Stomach (tissue), 9 donors: ENCODE measurements around the gene ADAMTS16. TPM values are rescaled to one million over a fixed set of nuclear protein-coding genes. Genes with fewer than 3 reads are reported as not detected.

Experiments used
- DNase-seq, 2 donors: peaks; one replicate each; pipeline versions ENCODE4 v3.0.0 to v3.0.0-alpha.2; 2013 to 2019
- H3K27ac ChIP-seq, 5 donors: fragments of 200-600 bp in 4 of 5; sonication (generic) in 4 of 5; one replicate each; pipeline ENCODE4 v1.5.1; 2013 to 2019; ENCODE audit warnings: mild to moderate bottlenecking in 1 of 5, moderate library complexity in 1 of 5
- H3K27me3 ChIP-seq, 3 donors: fragments of 200-600 bp; sonication (generic); one replicate each; pipeline ENCODE4 v1.5.1; 2017 to 2019; ENCODE audit warnings: mixed run types in 1 of 3
- H3K36me3 ChIP-seq, 4 donors: fragments of 200-600 bp; sonication (generic); 1 replicate in 3 of 4; 2 replicates in 1 of 4; pipeline ENCODE4 v1.5.1; 2016 to 2019
- H3K4me1 ChIP-seq, 4 donors: fragments of 200-600 bp; sonication (generic); one replicate each; pipeline ENCODE4 v1.5.1; 2016 to 2019
- H3K4me3 ChIP-seq, 4 donors: fragments of 200-600 bp; sonication (generic) in 3 of 4; one replicate each; pipeline ENCODE4 v1.5.1; 2016 to 2019; ENCODE audit warnings: mild to moderate bottlenecking in 1 of 4
- H3K9me3 ChIP-seq, 4 donors: fragments of 200-600 bp; sonication (generic); one replicate each; pipeline ENCODE4 v1.5.1; 2016 to 2019
- CTCF ChIP-seq, 7 experiments: fragments of 450-650 bp in 4 of 7; fragments of 200-600 bp in 3 of 7; sonication (generic) in 3 of 7; IDR thresholded peaks; one replicate each; pipeline ENCODE4 v1.5.1; 2016 to 2019; ENCODE audit warnings: antibody characterized with exemption in 7 of 7, control low read depth in 2 of 7, mild to moderate bottlenecking in 1 of 7
- EP300 ChIP-seq: sonication (generic); formaldehyde crosslinking; IDR thresholded peaks from one replicate; pipeline ENCODE4 v1.6.1; 2017; ENCODE audit warnings: antibody characterized with exemption
- POLR2A ChIP-seq, 4 donors: fragments of 450-650 bp; IDR thresholded peaks; one replicate each; pipeline ENCODE4 v1.6.1; 2016; ENCODE audit warnings: antibody characterized with exemption in 4 of 4, control low read depth in 2 of 4, mild to moderate bottlenecking in 1 of 4, moderate library complexity in 1 of 4
- POLR2AphosphoS5 ChIP-seq, 3 donors: sonication (generic); formaldehyde crosslinking; IDR thresholded peaks; one replicate each; pipeline ENCODE4 v1.6.1; 2016; ENCODE audit warnings: antibody characterized with exemption in 3 of 3
- WGBS, 5 donors: extraction: QIAGEN DNeasy Blood & Tissue Kit in 3 of 5; methylation state at CpG; one replicate each; pipeline versions ENCODE4 v1.1.5 to v1.1.7; 2013 to 2018; 5-methylcytosine and 5-hydroxymethylcytosine counted together
- intact Hi-C: fragments of 100-400 bp; cut with DNase I; formaldehyde crosslinking; loops from one replicate; pipeline ENCODE4 v1.15.1; 2023; ENCODE audit warnings: low total_unique reads
- polyA plus RNA-seq, 3 donors: library from polyadenylated mRNA; stranded (reverse); fragments of 200-250 nt; gene quantifications; one replicate each; pipeline ENCODE4 v1.2.3, GENCODE V29; 2013
- total RNA-seq, 5 donors: library from RNA; depleted of rRNA; stranded (reverse); fragments of >200 nt; gene quantifications; one replicate each; pipeline versions ENCODE4 v1.1.0 to v1.2.3, GENCODE V29; 2014 to 2016
- donor health status: healthy with polysubstance abuse.
- donor health status: Bipolar disorder and iron deficiency.
- donor health status: healthy.

ADAMTS16 gene
- total and polyA plus RNA-seq, 8 donors = 0.29 to 12.7 TPM; not detected in 6

GRCh38 chr5:5293029-5293428 is 152.9 kb downstream of the ADAMTS16 start:
- intact Hi-C loops = no loop called here
- no peaks in the 10 kb centered on the region for H3K36me3 ChIP-seq
- 69 to 84% (median 79%) methylated on average over 5 of the region's 5 CpGs for whole genome bisulfite sequencing, 5 donors

GRCh38 chr5:5294429-5294828 is 154.3 kb downstream of the ADAMTS16 start:
- Histone ChIP-seq H3K4me1 (no peaks in the 10 kb centered on the region), H3K9me3 (peaks cover 0 to 14% (median 9%) of the 10 kb centered on the region in 4 donors), H3K27me3 (no peaks in the 10 kb centered on the region), H3K27ac (no peak overlapping the region), H3K36me3 (no peaks in the 10 kb centered on the region), H3K4me3 (no peak overlapping the region)
- WGBS, 5 donors = 65 to 90% (median 76%) methylated on average over 1 of the region's 1 CpG
- TF ChIP-seq EP300 (no peak), POLR2A (IDR thresholded peaks at IDR 0.05) (no peak), POLR2AphosphoS5 (IDR thresholded peaks at IDR 0.05) (no peak), CTCF (IDR thresholded peaks at IDR 0.05) (no peak)
- DNase-seq = no peak
- intact Hi-C loops = no loop called here

More at GRCh38 chr5:5293029-5293428, 152.9 kb downstream of the ADAMTS16 start:
- TF ChIP-seq POLR2AphosphoS5 (IDR thresholded peaks at IDR 0.05) (no peak), POLR2A (IDR thresholded peaks at IDR 0.05) (no peak), EP300 (no peak), CTCF (IDR thresholded peaks at IDR 0.05) (no peak)
- no peak for DNase-seq
- Histone ChIP-seq H3K27ac (no peak overlapping the region), H3K9me3 (peaks cover 0 to 21% (median 11%) of the 10 kb centered on the region in 4 donors), H3K4me1 (no peaks in the 10 kb centered on the region), H3K4me3 (no peak overlapping the region), H3K27me3 (no peaks in the 10 kb centered on the region)

GRCh38 chr5:5295351-5295750 is 155.2 kb downstream of the ADAMTS16 start:
- no peak overlapping the region for H3K27ac ChIP-seq
- WGBS, 5 donors = 72 to 76% (median 73%) methylated on average over 4 of the region's 4 CpGs
- intact Hi-C loops = no loop called here
- H3K4me1 ChIP-seq = no peaks in the 10 kb centered on the region
- H3K4me3 ChIP-seq = no peak overlapping the region
- TF ChIP-seq EP300 = no peak
- no peak for TF ChIP-seq POLR2A (IDR thresholded peaks at IDR 0.05)
- no peak for TF ChIP-seq CTCF (IDR thresholded peaks at IDR 0.05)
- TF ChIP-seq POLR2AphosphoS5 (IDR thresholded peaks at IDR 0.05) = no peak
- H3K36me3 ChIP-seq = no peaks in the 10 kb centered on the region
- no peak for DNase-seq
- peaks cover 0 to 14% (median 9%) of the 10 kb centered on the region in 4 donors for H3K9me3 ChIP-seq
- no peaks in the 10 kb centered on the region for H3K27me3 ChIP-seq

- Histone ChIP-seq H3K4me1 (no peaks in the 10 kb centered on the region), H3K27me3 (no peaks in the 10 kb centered on the region), H3K36me3 (no peaks in the 10 kb centered on the region), H3K9me3 (peaks cover 0 to 14% (median 10%) of the 10 kb centered on the region in 4 donors), H3K27ac (no peak overlapping the region), H3K4me3 (no peak overlapping the region)
- no peak for TF ChIP-seq POLR2AphosphoS5 (IDR thresholded peaks at IDR 0.05)
- TF ChIP-seq CTCF (IDR thresholded peaks at IDR 0.05) = no peak
- no peak for TF ChIP-seq POLR2A (IDR thresholded peaks at IDR 0.05)
- TF ChIP-seq EP300 = no peak
- intact Hi-C loops = no loop called here
- 87 to 94% (median 90%) methylated on average over 6 of the region's 6 CpGs for WGBS, 5 donors
- DNase-seq = no peak
Measured at GRCh38 chr5:5296051-5296450, 155.9 kb downstream of the ADAMTS16 start.
